Neural cell (in vitro differentiated cells): ENCODE results near the gene CKM. TPM values are rescaled to one million over a fixed set of nuclear protein-coding genes. Genes with fewer than 3 reads are reported as not detected.

Experiments
- polyA plus RNA-seq: library from polyadenylated mRNA; depleted of rRNA; stranded (reverse); fragments of >200 nt; gene quantifications from 2 replicates; pipeline ENCODE4 v1.2.3, GENCODE V29; 2014

CKM gene
- polyA plus RNA-seq, 1 donor from 2014 or later: 0.14 TPM

Other genes with a start within 250 kb of the CKM start
- 1.0 and 1.4 TPM in 2 replicates for gene ZNF296, start 246.4 kb downstream of the CKM start, polyA plus RNA-seq
- 14.4 and 26.5 TPM in 2 replicates for gene GEMIN7, start 243.6 kb downstream of the CKM start, polyA plus RNA-seq
- 53.7 and 56.6 TPM in 2 replicates for gene PPP1R37, start 229.7 kb downstream of the CKM start, polyA plus RNA-seq
- 1.6 and 2.8 TPM in 2 replicates for gene NKPD1, start 161.9 kb downstream of the CKM start, polyA plus RNA-seq
- gene TRAPPC6A, start 144.6 kb downstream of the CKM start, polyA plus RNA-seq: 34.9 and 48.5 TPM in 2 replicates
- 1.8 and 4.3 TPM in 2 replicates for gene BLOC1S3, start 144.1 kb downstream of the CKM start, polyA plus RNA-seq
- not detected in 2 replicates for gene EXOC3L2, start 77.5 kb downstream of the CKM start, polyA plus RNA-seq
- 11.6 and 23.1 TPM in 2 replicates for gene MARK4, start 71.6 kb downstream of the CKM start, polyA plus RNA-seq
- 0.44 TPM in 1 of 2 replicates, not detected in the other for gene KLC3, start 17.9 kb upstream of the CKM start, polyA plus RNA-seq
- gene ERCC2, start 47.7 kb upstream of the CKM start, polyA plus RNA-seq: 28.8 and 39.0 TPM in 2 replicates
- gene PPP1R13L, start 82.2 kb upstream of the CKM start, polyA plus RNA-seq: 0.74 TPM in 1 of 2 replicates, not detected in the other
- gene POLR1G, start 83.8 kb upstream of the CKM start, polyA plus RNA-seq: 2.3 and 2.4 TPM in 2 replicates
- 69.2 and 80.8 TPM in 2 replicates for gene ERCC1, start 101.0 kb upstream of the CKM start, polyA plus RNA-seq
- 1.4 and 2.1 TPM in 2 replicates for gene FOSB, start 145.1 kb upstream of the CKM start, polyA plus RNA-seq
- gene RTN2, start 174.2 kb upstream of the CKM start, polyA plus RNA-seq: 70.3 and 83.9 TPM in 2 replicates
- 1.0 and 1.8 TPM in 2 replicates for gene PPM1N, start 175.6 kb upstream of the CKM start, polyA plus RNA-seq
- gene VASP, start 184.6 kb upstream of the CKM start, polyA plus RNA-seq: 6.1 and 15.6 TPM in 2 replicates